GM12873 (cell line): ENCODE data around the gene KRTAP5-6.

Experiments used
- CTCF ChIP-seq: IDR thresholded peaks from 2 replicates; pipeline ENCODE4 v1.5.1; 2012; ENCODE audit warnings: low read depth, mild to moderate bottlenecking, moderate library complexity, low read length, control low read depth; ENCODE audit not compliant: insufficient read depth; ENCODE audit errors: missing control alignments

The KRTAP5-6 gene

DNA sequence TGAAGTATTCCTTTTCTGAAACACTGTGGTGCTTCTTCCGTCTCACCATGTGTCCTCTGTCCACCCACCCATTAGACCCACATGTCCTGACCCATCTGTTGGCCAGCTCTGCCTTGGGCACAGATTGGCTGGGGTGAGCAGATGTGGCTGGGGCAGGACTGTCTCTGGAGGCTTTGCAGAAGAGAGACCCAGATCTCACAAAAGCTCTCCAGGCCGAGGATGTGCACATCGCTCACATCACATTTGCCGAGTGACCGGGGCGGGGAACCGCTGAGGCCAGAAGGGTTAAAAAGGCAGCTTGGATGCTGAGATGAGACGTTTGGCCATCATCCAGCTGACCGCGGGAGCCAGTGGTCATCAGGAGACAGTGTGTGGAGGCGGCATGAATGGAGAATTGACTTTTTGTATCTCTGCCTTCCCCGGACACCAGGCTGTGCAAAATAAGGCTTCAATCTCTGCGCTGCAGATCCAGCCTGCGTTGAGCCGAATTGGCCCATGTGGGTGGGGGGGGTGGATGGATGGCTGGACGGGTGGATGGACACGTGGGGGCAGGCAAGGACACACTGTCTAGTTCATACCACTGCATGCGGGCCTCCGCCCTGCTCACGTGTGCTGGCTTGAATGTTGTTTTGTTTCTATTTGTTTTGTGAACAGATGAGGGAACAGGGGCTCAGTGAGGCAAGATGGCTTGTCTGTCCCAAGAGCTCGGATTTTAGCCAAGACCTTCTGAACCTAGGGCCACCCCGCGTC lies 47.3 kb downstream of the KRTAP5-6 start:
- TF ChIP-seq CTCF: no peak

DNA sequence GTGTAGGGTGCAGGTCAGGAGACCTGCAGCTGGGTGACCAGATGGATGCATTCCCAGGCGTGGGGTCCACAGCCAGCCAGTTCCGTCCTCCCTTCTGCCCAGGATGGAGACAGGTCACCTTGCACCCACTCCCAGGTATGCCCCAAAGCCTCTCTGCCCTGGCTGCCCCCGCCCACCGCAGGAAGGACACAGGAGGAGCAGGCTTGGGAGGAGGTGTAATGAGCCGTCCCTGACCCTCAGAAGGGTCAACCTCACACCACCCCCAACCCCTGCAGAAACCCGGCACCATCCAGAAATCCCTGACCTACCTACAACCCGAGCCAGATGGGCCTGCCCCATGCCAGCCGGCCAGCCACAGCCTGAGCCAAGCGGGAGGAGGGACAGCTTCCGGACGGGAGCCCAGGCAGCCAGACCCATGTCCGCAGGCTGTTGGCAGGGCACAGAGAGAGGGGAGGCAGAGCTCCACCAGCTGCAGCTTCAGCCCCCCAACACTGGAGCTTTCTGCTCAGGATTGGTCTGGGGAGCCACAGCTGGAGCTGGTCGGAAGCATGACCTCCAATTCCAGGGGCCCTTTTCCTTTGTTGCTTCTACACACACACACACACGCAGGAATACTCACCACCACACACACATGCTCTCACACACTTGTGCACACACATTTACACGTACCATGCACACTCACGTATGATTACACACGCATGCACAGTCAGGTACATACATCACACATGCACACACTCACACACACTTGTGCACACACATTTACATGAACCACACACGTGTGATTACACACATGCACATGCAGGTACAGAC lies 48.1 kb downstream of the KRTAP5-6 start:
- no peak for TF ChIP-seq CTCF

DNA sequence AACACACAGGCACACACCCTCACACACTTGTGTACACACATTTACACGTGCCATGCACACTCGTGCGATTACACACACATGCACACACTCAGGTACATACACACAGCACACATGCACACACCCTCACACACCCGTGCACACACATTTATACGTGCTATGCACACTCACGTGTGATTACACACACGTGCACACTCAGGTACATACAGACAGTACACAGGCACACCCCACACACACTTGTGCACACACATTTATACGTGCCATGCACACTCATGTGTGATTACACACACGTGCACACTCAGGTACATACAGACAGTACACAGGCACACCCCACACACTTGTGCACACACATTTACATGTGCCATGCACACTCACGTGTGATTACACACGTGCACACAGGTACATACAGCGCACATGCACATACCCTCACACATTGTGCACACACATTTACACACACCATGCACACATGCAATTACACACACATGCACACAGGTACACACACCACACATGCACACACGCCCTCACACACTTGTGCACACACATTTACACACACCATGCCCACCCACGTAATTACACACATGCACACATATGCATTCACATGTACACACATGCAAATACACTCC lies 48.8 kb downstream of the KRTAP5-6 start:
- no peak for TF ChIP-seq CTCF

- no peak for TF ChIP-seq CTCF
Measured at GRCh38 chr11:1746511-1746931, 49.5 kb downstream of the KRTAP5-6 start.

GRCh38 chr11:1746956-1747752 lies 50.2 kb downstream of the KRTAP5-6 start:
- TF ChIP-seq CTCF: no peak
